ENCODE measurements around the gene HNF1B. TPM values are rescaled to one million over a fixed set of nuclear protein-coding genes. Genes with fewer than 3 reads are reported as not detected.

Gene HNF1B
- total and polyA plus RNA-seq, 4 donors = 1.6 to 5.7 (median 4.5) TPM

- H3K4me3 ChIP-seq (ENCODE audit: low read depth in 1 of 3, low read length in 3 of 3) = no peak overlapping the region
- no peak overlapping the region for H3K27ac ChIP-seq (ENCODE audit: low read depth in 1 of 2, low read length in 2 of 2)
- 94% methylated on average over 12 of the region's 12 CpGs for WGBS
- peaks cover 2 to 24% (median 13%) of the 10 kb centered on the region in 4 donors for H3K36me3 ChIP-seq (ENCODE audit: control insufficient read depth in 4 of 4, insufficient read depth in 3 of 4, low read depth in 1 of 4, low read length in 3 of 4)
- H3K27me3 ChIP-seq (ENCODE audit: control insufficient read depth in 4 of 4, insufficient read depth in 4 of 4, low read length in 3 of 4) = no peaks in the 10 kb centered on the region
- H3K4me1 ChIP-seq (ENCODE audit: control insufficient read depth in 4 of 4, insufficient read depth in 4 of 4, low read length in 3 of 4) = peaks cover 0 to 1% (median 0%) of the 10 kb centered on the region in 4 donors
- H3K9me3 ChIP-seq (ENCODE audit: control insufficient read depth in 4 of 4, low read length in 3 of 4) = no peaks in the 10 kb centered on the region
- no peak overlapping the region for H3K9ac ChIP-seq (ENCODE audit: low read depth in 1 of 2, low read length in 2 of 2)
- no peak for TF ChIP-seq FOXA1 (IDR thresholded peaks at IDR 0.05)
- no peak for TF ChIP-seq JUND (IDR thresholded peaks at IDR 0.05)
- no peak for TF ChIP-seq NR2F2 (IDR thresholded peaks at IDR 0.05)
- TF ChIP-seq YY1 (IDR thresholded peaks at IDR 0.05) = no peak
- DNase-seq (ENCODE audit: low spot score) = no peak
Observed at GRCh38 chr17:37731056-37731455, 13.8 kb downstream of the HNF1B start.

- no peak overlapping the region for H3K27ac ChIP-seq (ENCODE audit: low read depth in 1 of 2, low read length in 2 of 2)
- TF ChIP-seq RXRA (IDR thresholded peaks at IDR 0.05) = no peak
- TF ChIP-seq FOXA2 (IDR thresholded peaks at IDR 0.05) = no peak
- TF ChIP-seq RAD21 (IDR thresholded peaks at IDR 0.05) = no peak
- no peak for TF ChIP-seq ATF3 (IDR thresholded peaks at IDR 0.05)
- no peak for TF ChIP-seq CTCF (IDR thresholded peaks at IDR 0.05; ENCODE audit: low read depth, low read length, missing input control)
- no peak for TF ChIP-seq YY1 (IDR thresholded peaks at IDR 0.05)
- TF ChIP-seq GABPA (IDR thresholded peaks at IDR 0.05 in 1 of 2, conservative IDR thresholded peaks at IDR 0.05 in 1 of 2) = no peak
- TF ChIP-seq SP1 (IDR thresholded peaks at IDR 0.05) = no peak
- TF ChIP-seq REST (IDR thresholded peaks at IDR 0.05) = no peak
- no peak overlapping the region for H3K4me3 ChIP-seq (ENCODE audit: low read depth in 1 of 3, low read length in 3 of 3)
- peaks cover 2 to 24% (median 13%) of the 10 kb centered on the region in 4 donors for H3K36me3 ChIP-seq (ENCODE audit: control insufficient read depth in 4 of 4, insufficient read depth in 3 of 4, low read depth in 1 of 4, low read length in 3 of 4)
- DNase-seq (ENCODE audit: low spot score) = no peak
- H3K9me3 ChIP-seq (ENCODE audit: control insufficient read depth in 4 of 4, low read length in 3 of 4) = no peaks in the 10 kb centered on the region
- 68% methylated on average over 6 of the region's 6 CpGs for WGBS
- H3K27me3 ChIP-seq (ENCODE audit: control insufficient read depth in 4 of 4, insufficient read depth in 4 of 4, low read length in 3 of 4) = no peaks in the 10 kb centered on the region
- peaks cover 0 to 1% (median 0%) of the 10 kb centered on the region in 4 donors for H3K4me1 ChIP-seq (ENCODE audit: control insufficient read depth in 4 of 4, insufficient read depth in 4 of 4, low read length in 3 of 4)
- no peak overlapping the region for H3K9ac ChIP-seq (ENCODE audit: low read depth in 1 of 2, low read length in 2 of 2)
Observed at GRCh38 chr17:37729905-37730304, 15.0 kb downstream of the HNF1B start.
